IPS-NIHi7 (cell line): ENCODE measurements around the gene ZDHHC18.
A peak's percentile ranks its signal among the peaks of the same experiment; 100 is the strongest.
"Not testable (repeated sequence)": the region's sequence is repeated elsewhere in the genome, so short reads cannot be mapped to it uniquely, and the experiment has no call there.

Experiments used
- DNase-seq: peaks from one replicate; pipeline ENCODE4 v3.0.0; 2012; ENCODE audit warnings: mixed read lengths; ENCODE audit errors: extremely low spot score

ZDHHC18 gene

DNA sequence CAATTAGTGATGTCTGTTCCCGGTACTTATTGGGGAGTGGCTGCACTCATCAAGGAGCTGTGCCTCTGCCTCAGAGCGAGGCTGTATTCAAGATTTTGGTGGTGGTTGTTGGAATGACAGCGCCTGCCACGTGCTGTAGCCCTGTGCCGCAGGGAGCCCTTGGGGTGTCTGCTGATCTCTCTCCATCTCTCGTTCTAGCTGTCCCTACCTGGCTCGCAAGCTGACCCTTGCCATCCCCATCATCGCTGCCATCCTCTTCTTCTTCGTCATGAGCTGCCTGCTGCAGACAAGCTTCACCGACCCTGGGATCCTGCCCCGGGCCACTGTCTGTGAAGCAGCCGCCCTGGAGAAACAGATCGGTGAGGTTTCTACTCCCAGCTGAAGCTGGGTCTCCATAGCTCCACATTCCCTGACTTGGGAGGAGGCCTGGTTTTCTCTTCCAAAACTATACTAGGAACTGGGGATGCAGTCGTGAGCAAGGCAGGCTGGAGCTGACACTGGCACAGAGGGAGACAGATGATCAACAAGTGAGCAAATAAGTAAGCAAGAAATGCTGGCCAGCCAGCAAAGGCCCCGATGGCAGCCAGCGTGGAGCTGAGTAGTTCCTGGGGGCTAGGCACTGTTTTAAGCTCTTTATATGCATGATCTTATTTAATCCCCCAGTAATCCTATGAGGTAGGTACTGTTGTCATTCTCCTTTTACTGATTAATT is 5.9 kb downstream of the ZDHHC18 start:
- no peak for DNase-seq

DNA sequence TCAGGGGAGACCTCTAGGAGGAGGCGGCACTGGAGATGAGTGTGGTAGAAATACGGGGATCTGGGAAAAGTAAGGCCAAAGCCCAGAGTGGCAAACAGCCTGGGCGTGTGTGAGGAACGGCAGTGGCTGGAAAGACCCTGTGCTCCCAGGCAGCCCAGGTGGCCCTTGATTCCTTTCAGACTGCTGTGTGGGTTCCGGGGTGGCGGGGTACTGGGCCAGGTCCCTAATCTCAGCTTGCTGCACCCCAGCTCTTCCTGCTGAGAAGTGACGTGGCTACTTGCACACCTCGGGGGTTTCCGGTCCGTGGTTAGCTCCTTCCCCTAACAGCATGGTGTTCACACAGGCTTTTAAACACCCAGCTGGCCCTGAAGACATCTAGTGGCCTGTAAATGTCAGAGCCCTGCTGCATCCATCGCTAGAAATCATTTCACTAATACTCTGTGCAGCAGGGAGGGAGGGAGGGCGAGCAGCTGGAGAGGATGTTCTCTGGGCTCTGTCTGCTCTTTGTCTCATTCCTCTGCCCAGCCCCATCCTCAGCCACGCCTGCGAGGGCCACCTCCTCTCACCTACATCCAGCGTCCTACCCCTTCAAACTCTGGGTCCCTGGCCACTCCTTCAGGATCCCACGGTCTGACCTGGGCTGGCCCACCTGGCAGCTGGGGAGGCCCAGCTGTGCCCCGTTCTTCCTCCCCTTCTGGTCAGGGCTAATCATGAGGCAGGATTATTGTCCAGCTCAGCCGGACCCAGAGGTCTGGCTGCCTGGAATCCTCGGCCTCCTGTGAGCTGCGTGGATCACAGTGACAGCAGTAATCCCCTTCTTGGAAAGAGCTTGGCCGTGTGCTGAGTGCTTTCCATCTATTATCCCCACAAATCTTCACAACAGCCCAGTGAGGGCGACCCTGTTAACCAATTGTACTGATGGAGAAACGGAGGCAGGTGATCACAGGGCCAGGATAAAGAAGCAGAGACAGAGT is 7.2 kb downstream of the ZDHHC18 start:
- DNase-seq, result no peak

DNA sequence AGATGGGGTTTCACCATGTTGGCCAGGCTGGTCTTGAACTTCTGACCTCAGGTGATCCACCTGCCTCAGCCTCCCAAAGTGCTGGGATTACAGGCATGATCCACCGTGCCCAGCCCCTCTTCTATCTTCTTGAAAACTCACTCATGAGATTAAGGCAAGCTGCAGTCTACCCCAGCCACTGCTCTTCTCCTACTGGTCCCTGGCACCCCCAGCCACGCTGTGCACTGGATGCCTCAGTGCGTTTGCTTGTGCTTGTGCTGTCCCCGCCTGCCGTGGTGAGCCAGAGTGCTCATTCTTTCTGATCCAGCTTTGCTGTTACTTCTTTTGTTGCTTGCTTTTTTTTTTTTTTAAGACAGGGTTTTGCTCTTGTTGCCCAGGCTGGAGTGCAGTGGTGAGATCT is 11.2 kb downstream of the ZDHHC18 start:
- not testable (repeated sequence) for DNase-seq

DNA sequence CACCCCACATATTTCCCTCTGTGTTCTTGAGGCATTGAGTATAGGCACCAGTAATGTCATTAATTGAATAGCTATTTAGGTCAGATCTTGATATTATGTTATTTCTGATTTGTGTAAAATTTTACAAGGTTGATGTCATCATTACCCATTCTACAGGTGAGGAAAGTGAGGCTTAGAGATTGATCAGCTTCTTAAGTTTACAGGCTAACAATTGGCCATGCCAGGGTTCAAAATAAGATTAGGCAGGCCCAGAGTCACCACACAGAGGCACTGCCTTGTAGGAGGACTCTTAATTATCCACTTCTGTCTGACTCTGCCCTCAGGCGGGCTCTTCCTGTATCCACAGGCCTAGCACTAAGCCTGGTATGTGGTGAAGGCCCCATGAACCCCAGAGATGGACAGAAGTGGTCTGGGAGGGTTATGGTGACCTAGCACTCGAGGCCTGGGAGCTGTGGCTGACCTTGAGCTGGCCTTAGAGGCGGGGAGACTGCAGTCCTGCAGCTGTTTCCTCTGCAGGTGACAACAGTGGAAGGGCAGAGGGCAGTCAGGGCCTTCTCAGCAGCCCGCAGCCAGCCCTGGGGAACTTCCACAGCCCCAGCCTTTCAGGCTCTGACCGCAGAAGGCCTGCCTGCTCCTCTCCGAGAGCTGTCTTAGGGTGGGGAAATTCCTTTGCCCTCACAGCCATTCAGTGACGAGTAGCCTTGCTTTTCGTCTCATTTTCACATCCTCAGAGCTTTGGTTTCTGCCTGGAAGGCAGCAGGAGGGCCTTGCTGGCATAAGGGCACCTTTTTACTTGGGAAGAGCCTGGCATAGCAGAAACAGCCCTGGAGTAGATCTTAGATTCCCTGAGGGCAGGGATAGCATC is 12.2 kb downstream of the ZDHHC18 start:
- no peak for DNase-seq

DNA sequence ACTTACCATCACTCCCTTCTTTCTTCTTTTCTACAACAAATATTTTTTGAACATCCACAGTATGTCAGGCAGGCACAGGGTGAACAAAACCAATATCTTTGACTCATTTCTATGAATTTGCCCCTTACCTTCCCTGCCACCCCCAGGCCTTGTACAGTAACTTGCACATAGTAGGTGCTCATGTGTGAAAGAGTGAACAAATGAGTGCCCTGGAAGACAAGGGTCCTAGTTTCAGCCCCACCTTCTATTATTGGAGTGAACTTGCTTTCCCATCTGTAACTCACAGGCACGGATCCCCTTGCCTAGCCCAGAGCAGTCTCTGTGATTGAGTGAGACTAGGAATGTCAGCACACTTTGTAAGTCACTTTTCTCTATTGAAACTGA is 12.8 kb downstream of the ZDHHC18 start:
- DNase-seq, result no peak

DNA sequence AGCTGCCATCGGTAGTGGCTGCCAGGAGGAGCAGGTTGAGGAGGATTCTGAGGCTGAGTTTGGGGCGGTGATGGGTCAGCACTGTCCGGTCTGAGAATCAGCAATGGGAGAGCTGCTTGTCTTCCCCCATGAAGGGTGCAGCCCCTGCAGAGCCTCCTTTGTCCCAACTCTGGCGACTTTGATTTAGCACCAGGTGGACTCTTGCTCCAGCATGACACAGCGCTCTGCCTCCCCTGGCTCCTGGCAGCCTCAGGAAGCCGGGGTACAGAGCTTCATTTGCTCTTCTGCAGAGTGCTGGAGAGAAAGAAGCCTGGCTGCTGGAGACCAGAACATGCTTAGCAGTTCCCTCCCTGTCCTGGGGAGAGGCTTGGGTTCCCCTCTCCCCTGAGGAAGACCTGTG is 13.3 kb downstream of the ZDHHC18 start:
- DNase-seq, result no peak

DNA sequence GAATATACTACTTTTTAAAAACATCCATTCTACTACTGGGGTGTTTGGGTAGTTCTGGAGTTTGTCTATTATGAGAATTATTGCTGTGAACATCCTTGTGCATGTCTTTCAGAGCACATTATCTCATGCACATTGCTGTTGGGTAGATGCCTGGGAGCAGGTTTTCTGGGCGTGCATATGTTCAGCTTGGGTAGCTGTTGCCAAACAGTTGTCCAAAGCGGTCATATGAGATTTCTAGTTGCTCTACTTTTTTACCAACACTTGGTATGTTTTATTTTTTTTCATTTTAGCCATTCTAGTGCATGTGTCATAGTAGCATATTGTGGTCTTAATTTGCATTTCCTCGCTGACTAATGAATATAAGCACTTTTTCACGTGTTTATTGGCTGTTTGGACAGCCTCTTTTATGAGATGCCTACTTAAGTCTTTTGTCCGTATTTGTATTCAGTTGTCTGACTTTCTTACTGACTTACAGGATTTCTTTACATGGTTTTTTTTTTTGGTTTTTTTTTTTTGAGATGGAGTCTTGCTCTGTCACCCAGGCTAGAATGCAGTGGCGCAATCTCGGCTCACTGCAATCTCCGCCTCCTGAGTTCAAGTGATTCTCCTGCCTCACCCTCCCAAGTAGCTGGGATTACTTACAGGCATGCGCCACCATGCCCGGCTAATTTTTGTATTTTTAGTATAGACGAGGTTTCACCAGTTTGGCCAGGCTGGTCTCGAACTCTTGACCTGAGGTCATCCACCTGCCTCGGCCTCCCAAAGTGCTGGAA is 18.1 kb downstream of the ZDHHC18 start:
- DNase-seq, result no peak

DNA sequence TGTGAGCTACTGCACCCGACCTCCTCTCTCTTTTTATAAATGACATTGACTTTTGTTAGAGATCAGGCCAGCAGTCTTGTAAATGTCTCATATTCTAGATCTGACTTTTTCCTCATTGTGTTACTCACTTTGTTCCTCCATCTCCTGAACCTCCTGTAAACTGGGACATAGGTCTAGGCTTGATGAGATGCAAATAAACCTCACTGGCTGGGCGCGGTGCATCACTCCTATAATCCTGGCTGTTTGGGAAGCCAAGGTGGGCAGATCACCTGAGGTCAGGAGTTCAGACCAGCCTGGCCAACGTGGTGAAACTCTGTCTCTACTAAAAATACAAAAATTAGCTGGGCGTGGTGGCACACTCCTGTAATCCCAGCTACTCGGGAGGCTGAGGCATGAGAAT is 21.3 kb downstream of the ZDHHC18 start:
- DNase-seq, result not testable (repeated sequence)

DNA sequence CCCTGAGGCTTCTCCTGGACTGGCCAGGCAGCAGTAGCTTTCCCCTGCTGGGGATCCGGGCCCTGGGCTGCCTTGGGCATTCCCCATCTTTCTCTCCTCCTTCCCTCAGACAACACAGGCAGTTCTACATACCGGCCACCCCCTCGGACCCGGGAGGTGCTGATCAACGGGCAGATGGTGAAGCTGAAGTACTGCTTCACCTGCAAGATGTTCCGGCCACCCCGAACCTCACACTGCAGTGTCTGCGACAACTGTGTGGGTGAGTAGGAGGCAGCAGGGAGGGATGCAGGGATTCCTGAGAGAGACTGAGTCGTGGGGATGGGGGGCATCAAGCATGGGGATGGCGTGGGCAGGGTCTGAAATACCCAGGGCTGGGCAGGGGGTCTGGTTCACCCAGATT is 22.0 kb downstream of the ZDHHC18 start:
- no peak for DNase-seq

DNA sequence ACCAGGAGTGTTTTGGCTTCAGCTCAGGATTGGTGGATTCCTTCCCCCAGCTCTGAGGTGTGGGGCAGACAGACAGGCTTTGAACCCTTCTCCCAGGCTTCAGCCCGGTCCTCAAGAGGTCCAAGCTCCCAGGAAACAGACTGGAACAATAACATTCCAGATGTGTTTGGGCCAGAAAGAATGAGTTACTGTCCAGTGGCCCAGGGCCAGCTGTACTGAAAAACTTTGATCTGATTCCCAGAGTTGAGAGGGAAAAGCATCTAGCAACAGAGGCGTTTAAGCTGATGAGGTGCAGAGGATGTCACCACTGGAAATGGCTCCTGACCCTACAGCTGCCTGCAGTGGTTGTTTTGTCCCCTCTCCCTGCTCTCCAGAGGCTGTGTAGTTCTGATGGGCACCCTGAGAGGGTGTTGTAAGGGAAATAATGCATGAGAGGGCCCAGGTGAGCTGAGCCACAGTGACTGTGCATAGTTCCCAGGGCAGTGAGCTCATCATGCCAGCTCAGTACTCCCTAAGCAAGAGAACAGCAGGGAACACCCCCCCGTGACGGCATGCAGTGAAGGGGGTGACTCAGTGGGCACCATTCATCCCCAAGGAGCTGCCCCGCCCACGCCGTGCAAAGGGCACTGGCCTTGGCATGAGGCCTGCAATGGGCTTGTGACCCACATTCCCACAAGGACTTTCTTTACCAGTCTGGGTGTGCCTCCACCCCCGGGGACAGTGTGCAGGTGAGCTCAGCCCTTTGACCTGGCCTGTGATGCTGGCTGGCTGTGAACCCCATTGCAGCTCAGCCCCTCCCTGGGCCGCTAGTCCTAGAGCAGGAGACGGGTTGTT is 22.7 kb downstream of the ZDHHC18 start:
- DNase-seq, result no peak

DNA sequence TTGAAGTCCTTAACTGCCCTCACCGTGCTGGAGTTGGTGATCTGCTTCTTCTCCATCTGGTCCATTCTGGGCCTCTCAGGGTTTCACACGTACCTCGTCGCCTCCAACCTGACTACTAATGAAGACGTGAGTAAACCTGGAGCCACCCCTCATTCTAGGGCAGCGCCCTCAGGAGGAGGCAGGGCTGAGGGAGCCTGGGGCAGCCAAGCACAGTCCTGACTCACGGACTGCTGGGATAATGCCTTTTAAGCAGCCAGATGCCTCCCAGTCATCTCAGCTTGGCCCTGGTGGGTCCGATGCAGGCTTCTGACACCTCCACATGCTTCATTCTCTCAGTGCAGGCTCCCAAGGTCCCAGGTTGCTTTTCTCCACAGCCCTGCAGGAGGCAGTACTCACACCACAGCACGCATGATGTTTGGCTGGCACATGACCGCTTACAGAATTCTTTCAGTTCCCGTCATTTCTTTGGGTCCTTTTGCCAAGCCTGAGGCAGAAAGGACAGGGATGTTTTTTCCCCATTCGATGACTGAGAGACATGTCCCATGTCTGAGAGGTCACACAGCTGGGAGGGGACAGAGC is 24.7 kb downstream of the ZDHHC18 start:
- no peak for DNase-seq

DNA sequence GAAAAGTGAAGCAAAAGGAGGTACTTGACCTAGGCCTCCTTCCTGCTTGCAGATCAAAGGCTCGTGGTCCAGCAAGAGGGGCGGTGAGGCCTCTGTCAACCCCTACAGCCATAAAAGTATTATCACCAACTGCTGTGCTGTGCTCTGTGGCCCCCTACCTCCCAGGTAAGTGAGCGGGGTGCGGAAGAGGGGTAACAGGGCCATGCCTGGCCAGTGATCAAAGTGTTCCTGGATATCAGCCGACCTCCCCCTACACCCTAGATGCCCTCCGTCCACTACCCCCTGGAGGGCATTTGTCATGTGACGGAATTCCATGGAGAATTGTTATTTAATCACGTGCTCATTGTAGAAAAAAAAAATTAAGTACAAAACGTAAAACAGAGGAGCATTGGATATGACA is 26.2 kb downstream of the ZDHHC18 start:
- no peak for DNase-seq

DNA sequence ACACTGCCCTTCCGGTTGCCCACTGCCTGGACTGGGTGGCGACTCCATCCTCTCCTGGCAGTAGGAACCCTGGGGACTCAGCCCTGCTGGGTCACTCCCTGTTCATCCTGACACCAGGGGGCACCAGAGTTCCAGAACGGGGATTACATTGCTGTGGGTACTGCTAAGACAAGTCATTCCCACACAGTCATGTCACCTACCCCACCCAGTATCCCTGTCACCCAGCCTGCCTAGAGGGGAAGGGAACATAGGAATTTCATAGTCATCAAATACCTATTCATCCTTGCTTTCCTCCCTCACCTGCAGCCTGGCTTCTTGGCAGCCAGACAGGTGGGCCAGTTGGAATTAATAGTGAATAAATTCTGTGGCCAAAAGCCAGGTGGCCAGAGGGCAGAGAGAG is 26.7 kb downstream of the ZDHHC18 start:
- peak; percentile 91 for DNase-seq

DNA sequence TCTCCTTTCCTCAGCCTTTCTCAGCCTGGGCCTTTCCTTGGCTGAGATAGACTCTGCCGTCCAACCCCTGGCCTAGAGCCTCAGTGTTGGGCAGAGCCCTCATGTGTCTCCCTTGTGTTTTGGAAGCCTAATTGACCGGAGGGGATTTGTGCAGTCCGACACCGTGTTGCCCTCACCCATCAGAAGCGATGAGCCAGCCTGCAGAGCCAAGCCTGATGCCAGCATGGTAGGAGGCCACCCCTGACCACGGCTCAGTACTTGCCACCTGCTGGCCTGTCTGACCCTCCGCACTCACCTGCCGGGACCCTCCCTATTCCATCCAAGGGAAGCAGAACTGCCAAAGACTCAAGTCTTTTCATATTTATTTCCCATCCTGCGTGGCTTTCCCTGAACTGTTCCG is 27.1 kb downstream of the ZDHHC18 start:
- no peak for DNase-seq

DNA sequence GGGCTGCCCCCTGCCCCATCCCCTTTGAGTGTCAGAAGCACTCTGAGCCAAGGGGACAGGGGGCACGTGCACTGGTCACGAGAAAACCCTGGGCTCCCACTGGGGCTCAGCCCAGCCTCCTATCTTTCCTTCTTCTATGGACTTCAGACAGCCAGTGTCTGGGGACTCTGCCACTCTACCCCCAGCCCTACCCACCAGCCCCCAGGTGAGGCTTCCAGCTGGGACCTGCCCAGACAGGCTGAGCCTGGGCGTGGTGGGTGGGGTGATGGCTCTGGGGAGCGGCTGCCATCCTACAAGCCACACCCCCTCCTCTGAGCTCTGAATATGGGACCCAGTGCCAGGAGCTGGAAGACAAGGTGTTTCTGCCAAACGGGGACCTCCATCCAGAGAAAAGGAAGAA is 28.4 kb downstream of the ZDHHC18 start:
- no peak for DNase-seq

DNA sequence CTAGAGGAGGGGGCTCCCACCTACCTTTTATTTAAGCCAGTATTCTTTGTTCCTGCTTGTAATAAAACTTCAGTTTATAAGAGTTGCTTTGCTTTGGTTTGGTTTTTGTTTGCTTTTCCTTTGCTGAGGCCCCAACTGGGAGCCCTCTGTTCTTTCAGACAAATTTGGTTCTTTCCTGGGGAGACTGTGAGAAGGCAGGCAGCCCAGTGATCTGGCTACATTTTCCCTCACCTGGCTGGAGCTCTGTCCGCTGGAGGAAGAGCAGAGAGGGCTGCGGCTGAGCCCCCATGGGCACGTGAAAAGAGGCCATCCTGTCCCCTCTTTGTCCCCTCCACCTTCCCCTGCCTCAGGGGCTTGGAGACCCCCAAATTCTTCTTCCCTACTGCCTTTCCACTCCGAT is 29.1 kb downstream of the ZDHHC18 start:
- DNase-seq, result no peak

DNA sequence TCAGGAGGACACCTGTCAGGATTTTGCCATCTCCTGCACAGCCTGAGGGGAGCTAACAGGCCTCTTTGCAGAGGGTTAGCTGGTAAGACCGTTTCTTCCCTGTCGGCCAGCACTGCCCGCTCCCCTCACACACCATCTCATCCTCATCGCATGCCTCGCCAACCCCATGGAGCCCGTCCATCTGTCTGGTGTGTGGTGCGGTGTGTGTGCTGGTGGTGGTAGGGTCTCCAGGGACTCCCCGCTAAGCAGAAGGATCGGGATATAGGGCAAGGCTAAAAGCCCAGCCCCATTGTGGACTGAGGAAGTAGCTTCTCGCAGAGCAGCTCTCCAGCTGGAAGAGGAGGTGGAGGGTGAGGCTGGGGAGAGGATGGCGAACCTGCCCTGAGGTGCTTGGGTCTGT is 29.7 kb downstream of the ZDHHC18 start:
- no peak for DNase-seq

DNA sequence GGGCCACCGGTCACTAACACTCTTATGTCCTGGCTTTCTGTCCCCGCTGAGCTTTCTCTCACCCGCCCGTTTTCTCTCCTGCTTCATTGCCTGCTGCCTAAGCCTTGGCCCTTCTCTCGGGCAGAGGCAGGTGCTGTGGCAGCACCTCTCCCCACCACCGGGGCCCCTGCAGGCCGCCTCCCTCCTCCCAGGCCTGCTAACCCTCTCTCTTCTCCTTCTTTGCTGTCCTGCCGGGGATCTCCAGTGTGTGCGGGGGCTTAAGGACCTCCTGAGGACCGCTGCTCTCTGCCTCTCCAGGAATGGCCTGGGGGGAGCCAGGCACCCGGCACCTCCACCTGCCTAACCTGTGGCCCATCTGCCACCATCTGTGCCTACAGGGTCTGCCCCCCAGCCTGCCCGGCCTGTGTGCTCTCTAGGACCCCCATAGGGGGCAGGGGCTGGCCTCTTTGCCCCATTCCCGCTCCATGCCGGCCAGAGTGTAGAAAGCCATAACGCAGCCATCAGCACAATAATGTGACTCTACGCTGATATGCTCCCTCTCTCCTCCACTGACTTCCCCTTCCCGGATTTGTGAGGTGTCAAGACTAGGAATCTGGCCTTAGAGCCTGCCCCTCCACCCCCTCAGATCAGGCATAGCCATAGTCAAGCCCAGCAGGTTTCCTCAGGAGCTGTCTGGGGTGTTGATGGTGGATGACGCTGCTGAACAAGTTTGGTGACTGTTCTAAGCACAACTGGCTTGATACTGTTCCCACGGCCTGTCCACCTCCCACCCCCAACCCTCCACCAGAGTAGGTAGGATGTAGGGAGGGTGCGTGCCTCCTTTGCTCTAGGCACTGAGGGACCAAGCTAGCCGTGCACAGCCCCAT is 30.3 kb downstream of the ZDHHC18 start:
- no peak for DNase-seq

DNA sequence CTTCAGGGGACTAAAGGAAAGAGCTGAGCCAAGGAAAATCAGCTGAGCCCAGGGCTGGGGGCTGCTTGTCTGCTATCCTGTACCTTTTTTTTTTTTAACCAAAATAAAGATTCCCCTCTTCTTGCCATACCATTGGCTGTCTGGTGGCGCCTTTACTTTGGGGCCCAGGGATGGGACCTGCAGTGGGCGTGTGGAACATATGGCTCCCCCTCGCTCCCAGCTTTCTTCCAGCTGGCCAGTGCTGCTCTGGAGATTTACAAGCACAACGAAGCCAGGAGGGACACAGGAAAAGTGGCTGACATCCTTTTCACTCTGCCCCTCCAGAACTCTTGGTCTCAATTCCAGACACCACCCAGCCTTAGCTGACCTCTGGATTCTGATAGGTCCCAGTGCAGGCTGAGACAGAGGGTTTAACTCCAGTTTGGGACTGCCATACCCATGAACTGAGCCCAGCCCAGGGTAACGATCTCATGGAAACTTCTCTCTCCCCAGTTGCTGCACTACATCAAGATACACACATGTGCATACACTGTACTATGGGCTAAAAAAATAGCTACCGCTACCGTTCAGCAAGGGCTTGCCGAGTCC is 31.1 kb downstream of the ZDHHC18 start:
- DNase-seq, result no peak
